Choroid plexus epithelial cell (primary cell): Measurements from ENCODE around the gene TTC39A.

ENCODE experiments used
- DNase-seq: peaks from one replicate; pipeline ENCODE4 v3.0.0-alpha.2; 2010; ENCODE audit warnings: low read depth
- H3K4me3 ChIP-seq: 2 replicates; pipeline ENCODE4 v1.5.1; 2011; ENCODE audit warnings: low read depth, mild to moderate bottlenecking, control low read depth, low read length, moderate library complexity
- TF ChIP-seq, protein P1 (sequence below): conservative IDR thresholded peaks from 2 replicates; pipeline ENCODE4 v1.5.1; 2011; ENCODE audit warnings: low read depth, mild to moderate bottlenecking, control low read depth, inconsistent platforms, low read length, moderate library complexity

The TTC39A gene

GRCh38 chr1:51336711-51337110, 6.3 kb upstream of the TTC39A start:
- TF ChIP-seq, protein P1, sequence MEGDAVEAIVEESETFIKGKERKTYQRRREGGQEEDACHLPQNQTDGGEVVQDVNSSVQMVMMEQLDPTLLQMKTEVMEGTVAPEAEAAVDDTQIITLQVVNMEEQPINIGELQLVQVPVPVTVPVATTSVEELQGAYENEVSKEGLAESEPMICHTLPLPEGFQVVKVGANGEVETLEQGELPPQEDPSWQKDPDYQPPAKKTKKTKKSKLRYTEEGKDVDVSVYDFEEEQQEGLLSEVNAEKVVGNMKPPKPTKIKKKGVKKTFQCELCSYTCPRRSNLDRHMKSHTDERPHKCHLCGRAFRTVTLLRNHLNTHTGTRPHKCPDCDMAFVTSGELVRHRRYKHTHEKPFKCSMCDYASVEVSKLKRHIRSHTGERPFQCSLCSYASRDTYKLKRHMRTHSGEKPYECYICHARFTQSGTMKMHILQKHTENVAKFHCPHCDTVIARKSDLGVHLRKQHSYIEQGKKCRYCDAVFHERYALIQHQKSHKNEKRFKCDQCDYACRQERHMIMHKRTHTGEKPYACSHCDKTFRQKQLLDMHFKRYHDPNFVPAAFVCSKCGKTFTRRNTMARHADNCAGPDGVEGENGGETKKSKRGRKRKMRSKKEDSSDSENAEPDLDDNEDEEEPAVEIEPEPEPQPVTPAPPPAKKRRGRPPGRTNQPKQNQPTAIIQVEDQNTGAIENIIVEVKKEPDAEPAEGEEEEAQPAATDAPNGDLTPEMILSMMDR: no peak
- no peak overlapping the region for H3K4me3 ChIP-seq
- DNase-seq: no peak

- TF ChIP-seq, protein P1: no peak
- no peak for DNase-seq
- no peak overlapping the region for H3K4me3 ChIP-seq
These were observed 5.6 kb upstream of the TTC39A start for GRCh38 chr1:51336004-51336403.

DNA sequence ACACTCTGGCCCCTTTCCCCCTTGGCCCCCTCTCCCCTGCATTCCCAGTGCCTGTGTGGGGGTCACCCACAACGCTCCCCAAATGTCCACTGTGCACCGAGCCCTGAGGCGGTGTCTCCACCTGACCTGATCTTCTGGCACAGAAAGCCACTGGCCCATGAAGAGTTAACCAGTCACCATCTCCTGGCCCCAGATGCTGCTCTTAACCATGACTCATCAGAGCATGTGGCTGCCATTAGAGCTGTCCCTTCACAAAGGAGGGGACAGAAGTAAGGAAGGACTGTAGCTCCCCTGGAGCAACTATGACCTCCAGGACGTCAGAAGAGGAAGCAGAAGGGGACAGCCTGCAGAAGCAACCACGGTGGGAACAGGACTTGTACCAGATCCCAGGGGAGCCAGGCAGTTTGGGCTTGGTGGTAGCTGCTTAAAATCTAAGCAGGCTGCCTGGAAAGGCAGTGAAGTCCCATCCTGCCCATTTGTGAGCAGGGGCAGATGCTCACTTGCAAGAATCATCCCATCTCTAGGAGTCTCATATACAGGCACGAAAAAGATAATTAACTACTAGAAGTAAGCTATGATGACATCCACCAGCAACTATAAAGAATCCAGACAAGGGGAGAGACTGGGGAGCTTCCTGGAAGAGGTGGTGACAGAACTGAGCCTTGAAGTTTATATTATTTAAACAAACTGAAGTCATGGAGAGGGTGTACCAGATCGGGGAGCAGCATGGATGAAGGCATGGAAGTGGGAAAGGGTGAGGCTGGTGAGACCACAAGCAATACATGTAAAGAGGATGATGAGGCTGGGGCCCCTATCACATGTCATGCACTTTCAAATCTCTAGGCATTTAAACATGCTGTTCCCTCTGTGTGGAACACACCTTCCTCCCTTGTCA, 1.1 kb upstream of the TTC39A start:
- TF ChIP-seq, protein P1: no peak
- no peak overlapping the region for H3K4me3 ChIP-seq
- peak; percentile 35 for DNase-seq

- TF ChIP-seq, protein P1: no peak
- H3K4me3 ChIP-seq: peak overlapping the region; percentile 28
- DNase-seq: no peak
These were observed 678 bp downstream of the TTC39A start for GRCh38 chr1:51329443-51330325.

- DNase-seq: no peak
- no peak overlapping the region for H3K4me3 ChIP-seq
- TF ChIP-seq, protein P1: no peak
These were observed 1.4 kb downstream of the TTC39A start for GRCh38 chr1:51328926-51329325.

DNA sequence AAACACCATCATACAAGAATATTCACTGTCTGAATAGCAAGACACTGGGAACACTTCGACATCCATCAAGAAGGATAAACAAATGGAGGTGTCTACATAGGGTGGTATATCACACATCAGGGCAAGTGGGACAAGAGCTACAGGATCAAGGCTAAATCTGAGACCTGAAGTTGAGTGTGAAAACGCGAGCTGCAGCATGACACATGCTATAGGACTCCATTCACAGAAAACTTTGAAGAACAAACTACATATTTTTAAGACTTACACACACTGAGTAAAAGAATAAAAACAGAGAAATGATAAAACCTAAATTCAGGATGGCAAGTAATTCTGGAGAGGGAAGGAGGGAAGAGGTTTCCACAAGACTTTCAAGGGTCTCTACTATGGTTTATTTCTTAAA, 2.1 kb downstream of the TTC39A start:
- no peak overlapping the region for H3K4me3 ChIP-seq
- TF ChIP-seq, protein P1: no peak
- peak; percentile 26 for DNase-seq
